Left kidney (tissue), 2 donors: ENCODE data around the gene MYLK4. TPM values are rescaled to one million over a fixed set of nuclear protein-coding genes. Genes with fewer than 3 reads are reported as not detected.

Experiments used
- DNase-seq: peaks from one replicate; pipeline ENCODE4 v3.0.0-alpha.2; 2013
- polyA plus RNA-seq: library from polyadenylated mRNA; unstranded; fragments of 120-200 nt; gene quantifications from one replicate; pipeline ENCODE4 v1.2.1, GENCODE V29; 2013; ENCODE audit not compliant: insufficient read length

Gene MYLK4
- polyA plus RNA-seq, 1 donor, result 1.8 TPM

DNA sequence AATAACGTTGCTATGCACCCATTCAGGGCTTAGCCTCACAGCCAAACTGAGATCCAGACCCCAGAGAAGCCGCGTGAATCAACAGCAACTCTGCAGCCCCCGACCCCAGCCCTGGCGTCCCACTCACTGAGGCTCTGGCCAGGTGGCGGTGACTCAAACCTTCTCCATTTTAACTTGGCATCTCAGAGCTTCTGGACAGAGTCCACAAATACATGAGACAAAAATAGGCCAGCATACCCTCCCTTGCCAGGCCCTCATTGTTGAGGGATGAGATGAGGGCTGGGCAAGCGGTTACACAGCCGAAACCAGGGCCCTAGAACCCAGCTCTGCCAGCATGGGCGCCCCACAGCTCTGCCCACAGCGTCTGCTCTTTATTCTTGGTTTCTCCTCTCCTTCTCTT lies 118.4 kb downstream of the MYLK4 start:
- DNase-seq, result no peak

DNA sequence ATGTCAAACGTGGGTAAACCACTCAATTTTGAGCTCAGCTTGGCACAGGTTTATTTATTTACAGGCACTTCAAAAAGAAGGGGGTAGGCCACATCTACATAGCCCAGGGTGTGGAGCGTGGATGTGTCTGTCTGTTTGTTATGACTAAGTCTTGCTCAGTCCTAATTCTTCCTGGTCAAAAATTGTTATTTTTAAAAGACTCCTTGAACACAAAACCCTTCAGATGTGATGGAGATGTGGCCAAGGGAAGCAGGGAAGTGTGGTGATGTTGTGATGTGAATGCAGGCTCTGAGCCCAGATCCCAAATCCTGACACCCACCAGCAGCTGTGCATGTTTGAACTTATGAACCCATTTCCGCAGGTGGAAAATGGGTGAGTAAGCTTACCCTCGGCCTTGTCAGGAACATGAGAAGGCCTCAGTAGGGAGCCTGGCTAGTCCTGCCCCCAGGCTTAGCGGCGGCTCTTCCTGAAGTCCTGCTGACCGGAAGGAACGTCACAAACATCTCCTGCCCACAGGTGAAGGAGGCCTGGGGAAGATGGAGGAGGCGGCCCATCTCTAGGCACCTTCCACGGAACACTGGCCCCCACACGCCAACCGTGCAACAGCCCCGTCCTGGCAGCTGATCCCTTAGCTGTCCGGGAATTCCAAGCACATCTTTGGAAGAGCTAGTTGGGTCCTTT lies 119.7 kb downstream of the MYLK4 start:
- no peak for DNase-seq

DNA sequence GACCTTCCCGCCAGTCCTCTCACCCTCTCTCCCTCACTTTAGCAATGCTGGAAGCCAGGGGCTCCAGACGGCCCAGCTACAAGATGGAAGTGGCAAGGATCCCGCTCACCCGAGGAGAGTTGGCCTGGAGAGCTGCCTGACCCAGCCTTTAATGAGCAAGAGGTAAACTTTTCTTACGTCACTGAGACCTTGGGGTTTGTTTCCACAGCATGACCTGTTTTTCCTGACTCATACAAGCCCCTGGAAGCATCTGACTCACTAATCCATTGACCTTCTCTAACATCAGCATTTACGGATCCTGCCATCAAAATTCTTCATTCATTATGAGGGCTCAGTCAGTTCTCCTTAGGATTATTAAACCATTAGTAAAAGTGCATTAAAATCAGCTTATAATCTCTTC lies 120.4 kb downstream of the MYLK4 start:
- no peak for DNase-seq

DNA sequence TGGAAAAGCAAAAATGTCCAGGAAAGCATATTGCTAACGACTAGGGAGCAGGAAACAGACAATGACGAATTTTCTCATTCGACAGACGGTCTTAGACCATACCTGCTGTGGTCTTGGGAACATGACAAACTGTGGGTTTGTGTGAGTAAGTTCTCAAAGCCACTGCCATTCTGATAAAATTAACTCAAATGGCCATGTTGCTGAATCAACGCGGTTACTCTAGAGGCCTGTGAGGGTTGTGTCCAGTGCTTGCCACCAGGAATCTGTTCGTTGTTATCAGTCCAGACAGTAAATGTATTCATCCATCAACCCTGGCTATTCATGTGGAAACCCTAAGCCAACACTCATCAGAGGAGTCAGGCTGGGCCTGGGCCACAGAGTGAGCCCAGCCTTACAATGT lies 124.3 kb downstream of the MYLK4 start:
- no peak for DNase-seq

DNA sequence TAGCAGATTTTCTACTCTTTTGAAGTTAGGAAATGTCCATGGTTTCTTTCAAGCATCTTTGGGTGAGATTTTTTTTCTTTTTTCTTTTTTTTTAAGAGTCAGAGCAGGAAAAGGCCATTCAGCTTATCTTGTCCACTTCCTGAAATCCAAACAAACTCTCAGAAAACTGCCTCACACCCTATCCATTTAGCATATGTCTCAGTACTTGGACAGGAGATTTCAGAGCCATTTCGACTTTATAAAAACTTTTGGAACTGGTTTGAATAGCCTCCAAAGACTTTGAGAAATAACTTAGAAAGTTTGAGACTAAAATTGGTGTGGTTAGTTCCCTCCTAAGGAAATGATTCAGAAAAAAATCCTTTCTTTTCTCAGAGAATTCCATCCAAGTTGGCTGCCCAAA lies 125.1 kb downstream of the MYLK4 start:
- DNase-seq, result no peak

DNA sequence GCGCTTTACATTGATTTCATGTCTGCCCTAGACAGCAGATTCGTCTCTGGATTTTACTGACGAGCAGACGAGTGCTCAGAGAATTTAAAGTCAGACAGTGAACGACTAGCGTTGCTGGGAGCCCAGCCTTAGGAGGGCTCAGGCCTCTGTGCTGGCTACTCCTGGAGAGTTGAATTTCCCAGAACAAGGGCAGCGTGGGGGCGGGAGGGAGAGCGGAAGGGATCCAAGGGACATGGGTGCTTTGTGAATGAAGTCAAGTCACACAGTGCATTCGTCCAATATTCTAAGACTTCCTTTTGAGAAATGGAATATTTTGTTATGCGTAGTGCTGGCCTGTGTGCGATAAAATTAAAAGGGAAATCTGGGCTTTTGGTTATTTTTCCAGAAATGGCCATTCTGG lies 126.5 kb downstream of the MYLK4 start:
- DNase-seq, result no peak

DNA sequence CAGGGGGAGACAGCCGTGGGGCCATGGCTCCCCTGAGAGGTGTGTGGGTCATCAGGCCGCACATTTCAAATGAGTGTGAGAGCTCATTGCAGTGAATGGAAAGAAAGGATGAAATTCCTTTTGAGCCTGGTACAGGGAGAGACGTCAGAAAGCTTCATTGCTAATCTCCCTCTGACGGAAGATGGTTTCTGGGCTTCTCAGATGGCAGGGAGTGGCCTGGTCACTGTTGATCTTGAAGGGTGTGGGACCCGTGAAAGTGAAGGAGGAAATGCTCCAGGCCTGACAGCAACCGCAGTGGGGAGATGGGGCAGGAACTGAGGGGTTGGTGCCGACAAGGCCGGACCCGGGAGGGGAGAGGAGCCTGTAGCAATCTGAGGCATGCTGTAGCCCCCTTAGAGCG lies 127.4 kb downstream of the MYLK4 start:
- no peak for DNase-seq

DNA sequence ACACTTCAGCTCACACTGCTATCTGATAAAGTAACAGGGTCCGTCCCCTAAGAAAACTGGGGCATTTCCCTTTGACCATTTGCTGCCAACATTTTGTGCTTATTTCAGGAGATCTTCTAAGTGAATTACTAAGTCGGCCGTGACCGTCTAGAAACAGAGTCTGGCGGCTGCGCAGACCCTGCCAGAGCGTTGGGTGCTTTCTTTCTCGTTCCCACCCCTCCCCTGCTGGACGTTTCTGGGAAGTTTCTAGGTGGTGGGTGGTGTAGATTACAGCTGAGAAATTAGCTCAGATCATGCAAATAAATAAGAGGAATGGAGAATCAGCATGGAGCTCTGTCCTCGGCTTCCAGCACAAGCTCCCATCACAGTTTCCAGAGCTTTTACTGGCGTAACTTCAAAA lies 128.1 kb downstream of the MYLK4 start:
- no peak for DNase-seq

DNA sequence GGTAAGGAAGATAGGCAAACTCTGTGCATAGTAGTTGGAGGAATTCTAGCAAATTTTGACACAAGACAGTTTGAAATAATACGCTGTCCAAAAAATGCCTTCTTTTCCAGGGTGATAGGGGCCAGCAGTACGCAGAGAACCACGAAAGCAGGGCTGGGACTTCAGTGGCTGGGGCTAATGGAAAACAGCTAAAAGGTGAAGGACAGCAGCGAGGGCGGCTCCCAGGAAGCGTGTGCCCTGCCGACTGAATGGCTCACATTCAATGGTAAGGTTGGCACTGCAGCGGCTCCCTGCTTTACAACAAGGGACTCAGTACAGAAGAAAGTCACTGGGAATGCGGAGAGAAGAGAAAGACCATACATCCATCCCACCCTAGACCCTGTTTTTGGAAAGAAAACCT lies 131.1 kb downstream of the MYLK4 start:
- no peak for DNase-seq

DNA sequence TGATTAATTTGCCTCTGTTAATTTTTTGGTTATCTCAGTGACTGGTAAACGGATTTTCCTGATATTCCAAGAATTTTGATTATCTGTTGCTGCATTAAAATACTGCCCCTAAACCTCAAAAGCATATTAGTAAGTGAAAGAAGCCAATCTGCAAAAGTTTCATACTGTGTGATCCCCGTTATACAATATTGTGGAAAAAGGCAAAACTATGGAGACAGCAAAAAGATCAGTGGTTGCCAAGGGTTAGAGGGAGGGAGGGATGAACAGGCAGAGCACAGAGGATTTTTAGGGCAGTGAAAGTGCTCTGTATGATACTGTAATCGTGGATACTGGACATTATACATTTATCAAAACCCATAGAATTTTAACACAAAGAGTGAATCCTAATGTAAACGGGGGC lies 133.0 kb downstream of the MYLK4 start:
- DNase-seq, result no peak

DNA sequence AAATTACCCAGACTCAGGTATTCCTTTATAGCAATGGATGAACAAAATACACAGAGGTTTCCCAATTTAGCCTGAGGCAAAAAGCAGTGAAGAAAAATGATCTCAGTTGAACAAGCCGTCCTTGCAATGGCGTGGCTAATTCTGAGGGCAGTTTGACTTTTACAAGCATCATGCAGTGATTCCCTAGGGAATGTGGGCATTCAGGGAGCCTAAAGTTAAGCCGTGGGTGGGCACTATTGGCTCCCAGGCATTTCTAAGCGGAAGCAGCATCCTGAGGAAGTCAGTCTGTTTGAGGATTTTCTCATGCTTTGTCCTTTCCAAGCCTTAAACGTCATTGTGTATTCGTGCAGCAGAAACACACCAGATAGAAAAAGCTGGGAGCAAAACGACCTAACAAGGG lies 133.9 kb downstream of the MYLK4 start:
- DNase-seq, result no peak

DNA sequence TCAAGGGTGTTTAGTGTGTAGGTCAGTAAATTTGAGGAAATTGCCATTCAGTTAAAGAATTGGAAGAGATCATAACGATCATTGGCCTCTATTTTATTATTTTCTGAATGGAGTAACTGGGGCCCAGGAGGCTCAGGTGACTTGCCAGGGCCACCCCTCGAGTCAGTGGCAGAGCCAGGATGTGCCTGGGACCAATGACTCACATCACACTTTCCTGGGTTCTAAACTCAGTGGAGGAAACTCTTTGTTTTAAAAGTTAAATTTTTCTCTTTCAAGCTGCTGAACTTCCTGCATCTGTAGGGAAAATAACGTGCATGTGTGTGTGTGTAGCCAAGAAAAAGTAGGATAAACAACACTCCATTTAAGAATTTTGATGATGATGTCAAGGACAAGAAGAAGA lies 135.5 kb downstream of the MYLK4 start:
- DNase-seq, result no peak

DNA sequence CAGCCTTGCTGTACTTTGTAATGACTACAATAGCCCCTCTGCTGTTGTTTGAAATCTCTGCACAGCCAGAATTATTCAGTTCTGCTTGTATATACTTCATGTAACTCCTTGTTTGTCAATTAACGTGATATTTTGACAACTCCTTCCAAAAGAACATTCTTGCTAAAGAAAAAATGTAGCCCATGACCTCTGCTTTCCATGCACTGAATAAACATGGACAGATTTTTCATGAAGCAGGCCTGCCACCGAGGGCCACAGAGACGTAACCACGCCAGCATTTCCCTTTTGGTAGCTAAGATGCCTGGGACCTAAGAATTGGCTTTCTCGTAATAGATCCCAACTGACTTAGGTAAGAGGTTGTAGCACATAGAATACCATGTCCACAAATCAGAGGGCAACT lies 135.9 kb downstream of the MYLK4 start:
- no peak for DNase-seq

DNA sequence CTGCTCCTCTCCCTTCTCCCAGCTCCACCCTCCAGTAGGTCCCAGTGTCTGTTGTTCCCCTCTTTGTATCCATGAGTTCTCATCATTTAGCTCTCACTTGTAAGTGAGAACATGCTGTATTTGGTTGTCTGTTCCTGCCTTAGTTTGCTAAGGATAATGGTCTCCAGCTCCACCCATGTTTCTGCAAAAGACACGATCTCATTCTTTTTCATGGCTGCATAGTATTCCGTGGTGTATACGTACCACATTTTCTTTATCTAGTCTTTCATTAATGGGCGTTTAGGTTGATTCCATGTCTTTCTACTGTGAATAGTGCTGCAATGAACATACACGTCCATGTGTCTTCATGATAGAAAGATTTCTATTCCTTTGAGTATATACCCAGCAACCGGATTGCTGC lies 136.6 kb downstream of the MYLK4 start:
- DNase-seq, result no peak

Other genes starting within 250 kb of the MYLK4 start
- 51.9 TPM for gene WRNIP1, start 14.5 kb upstream of the MYLK4 start, polyA plus RNA-seq
- gene SERPINB1, start 90.9 kb upstream of the MYLK4 start, polyA plus RNA-seq, result 19.3 TPM
- gene SERPINB9, start 152.4 kb upstream of the MYLK4 start, polyA plus RNA-seq, result 13.2 TPM
- gene SERPINB6, start 220.6 kb upstream of the MYLK4 start, polyA plus RNA-seq, result 89.2 TPM
- gene NQO2, start 249.0 kb upstream of the MYLK4 start, polyA plus RNA-seq, result 67.3 TPM